ENCODE measurements around the gene RPS27. TPM values are rescaled to one million over a fixed set of nuclear protein-coding genes. Genes with fewer than 3 reads are reported as not detected.
A peak's percentile ranks its signal among the peaks of the same experiment; 100 is the strongest.

RPS27 gene
- 100 to 1,000 TPM; 305 to 500 (median 428) TPM for total RNA-seq
- long read RNA-seq, transcript RPS27-201 (4 exons, 359 nt), result major isoform, 411 of 416 reads
- long read RNA-seq, partial matches to known transcripts, result 1 of 416 reads
- long read RNA-seq, other reads (novel, unspliced or antisense), result 2 of 416 reads

- ATAC-seq, result peak; percentile 63 to 72 (median 70)
- TF ChIP-seq CTCF (IDR thresholded peaks at IDR 0.05) (no peak), POLR2A (IDR thresholded peaks at IDR 0.05) (peak; percentile 98)
- DNase-seq, result peak; percentile 78 to 94 (median 88)
- Histone ChIP-seq H3K9me3 (peaks cover 0 to 2% (median 0%) of the 10 kb centered on the region in 4 donors), H3K27me3 (no peaks in the 10 kb centered on the region), H3K36me3 (peaks cover 0 to 30% (median 14%) of the 10 kb centered on the region in 4 donors), H3K4me1 (peaks cover 0 to 16% (median 7%) of the 10 kb centered on the region in 4 donors), H3K27ac (peak within 1 kb of the TSS; percentile 93 to 97 (median 95)), H3K4me3 (peak within 1 kb of the TSS; percentile 79 to 83 (median 81))
- WGBS (ENCODE audit: insufficient coverage, low coverage, low lambda C conversion rate, missing lambda C conversion rate), result 1% methylated on average over 19 of the region's 36 CpGs
- intact Hi-C loops (cut with DNase I), result no loop called here
These were observed at the start of gene RPS27 for GRCh38 chr1:153990468-153991150. Gene RPS27 (plus strand): TSS chr1:153990762. CDS start chr1:153990797, 35 bp downstream.

GRCh38 chr1:153941826-153942725 lies 48.5 kb upstream of the RPS27 start:
- Histone ChIP-seq H3K4me3 (no peak overlapping the region), H3K9me3 (no peaks in the 10 kb centered on the region), H3K36me3 (peaks cover 0 to 20% (median 7%) of the 10 kb centered on the region in 4 donors), H3K4me1 (peaks cover 0 to 30% (median 15%) of the 10 kb centered on the region in 4 donors), H3K27ac (peak overlapping the region in 1 of 3 donors; percentile 75), H3K27me3 (no peaks in the 10 kb centered on the region)
- TF ChIP-seq POLR2A (IDR thresholded peaks at IDR 0.05), result no peak
- TF ChIP-seq CTCF (IDR thresholded peaks at IDR 0.05), result no peak
- intact Hi-C loops (cut with DNase I), result no loop called here
- ATAC-seq, result no peak
- peak in 1 of 3 donors; percentile 50 for DNase-seq
- 76% methylated on average over 5 of the region's 34 CpGs for WGBS (ENCODE audit: insufficient coverage, low coverage, low lambda C conversion rate, missing lambda C conversion rate)

- no peaks in the 10 kb centered on the region for H3K27me3 ChIP-seq
- ATAC-seq (peak in 3 of 4 donors; percentile 0 to 42 (median 9)), DNase-seq (peak in 1 of 3 donors; percentile 85)
- H3K9me3 ChIP-seq, result no peaks in the 10 kb centered on the region
- peak overlapping the region in 2 of 3 donors; percentile 21 to 75 for H3K27ac ChIP-seq
- intact Hi-C loops (cut with DNase I), result no loop called here
- TF ChIP-seq POLR2A (IDR thresholded peaks at IDR 0.05), result no peak
- no peak for TF ChIP-seq CTCF (IDR thresholded peaks at IDR 0.05)
- peaks cover 0 to 13% (median 1%) of the 10 kb centered on the region in 4 donors for H3K36me3 ChIP-seq
- H3K4me1 ChIP-seq, result peaks cover 0 to 34% (median 16%) of the 10 kb centered on the region in 4 donors
- WGBS (ENCODE audit: insufficient coverage, low coverage, low lambda C conversion rate, missing lambda C conversion rate), result 53% methylated on average over 3 of the region's 11 CpGs
- H3K4me3 ChIP-seq, result no peak overlapping the region
These were observed 47.6 kb upstream of the RPS27 start for GRCh38 chr1:153942766-153943549.
